Neuron (in vitro differentiated cells): Measurements from ENCODE around the gene GSTM5.
"Not testable (repeated sequence)": the region's sequence is repeated elsewhere in the genome, so short reads cannot be mapped to it uniquely, and the experiment has no call there.

ENCODE experiments used
- H2AFZ ChIP-seq: one replicate; pipeline ENCODE4 v1.6.1; 2013; ENCODE audit warnings: low read depth, mild to moderate bottlenecking, inconsistent platforms, low read length, moderate library complexity
- H3K27me3 ChIP-seq: one replicate; pipeline ENCODE4 v1.6.1; 2013; ENCODE audit warnings: low read length; ENCODE audit not compliant: insufficient read depth
- H3K36me3 ChIP-seq: one replicate; pipeline ENCODE4 v1.6.1; 2013; ENCODE audit warnings: low read length; ENCODE audit not compliant: insufficient read depth
- H3K4me1 ChIP-seq: one replicate; pipeline ENCODE4 v1.6.1; 2013; ENCODE audit warnings: low read length; ENCODE audit not compliant: insufficient read depth
- H3K4me3 ChIP-seq: 2 replicates; pipeline ENCODE4 v1.5.1; 2013; ENCODE audit warnings: mild to moderate bottlenecking, low read length, moderate library complexity
- H3K9me3 ChIP-seq: one replicate; pipeline ENCODE4 v1.6.1; 2013; ENCODE audit warnings: low read length

Gene GSTM5

GRCh38 chr1:109711593-109712320 lies at the start of gene GSTM5:
Gene GSTM5, plus strand, starts transcription at chr1:109712251. Its CDS starts 62 bp downstream, at chr1:109712313.
- H3K4me3 ChIP-seq, H2AFZ ChIP-seq, H3K4me1 ChIP-seq, H3K9me3 ChIP-seq, H3K36me3 ChIP-seq, H3K27me3 ChIP-seq: not testable (repeated sequence)

- Histone ChIP-seq H3K4me3 (no peak overlapping the region), H3K9me3 (no peaks in the 10 kb centered on the region), H2AFZ (no peak overlapping the region), H3K36me3 (peaks cover 7% of the 10 kb centered on the region), H3K4me1 (peaks cover 11% of the 10 kb centered on the region), H3K27me3 (no peaks in the 10 kb centered on the region)
Measured at GRCh38 chr1:109664671-109665070, 47.4 kb upstream of the GSTM5 start.

- Histone ChIP-seq H3K27me3 (no peaks in the 10 kb centered on the region), H3K4me3 (peak within 1 kb of the TSS; percentile 52), H3K36me3 (peaks cover 3% of the 10 kb centered on the region), H3K4me1 (peaks cover 11% of the 10 kb centered on the region), H3K9me3 (no peaks in the 10 kb centered on the region), H2AFZ (peak within 1 kb of the TSS; percentile 65)
Measured at GRCh38 chr1:109667452-109668122, 44.5 kb upstream of the GSTM5 start, which contains the start of gene GSTM2. Gene GSTM2, plus strand, starts transcription at chr1:109668057. Its CDS starts 59 bp downstream, at chr1:109668116.

GRCh38 chr1:109668123-109668775 lies 43.8 kb upstream of the GSTM5 start:
- peaks cover 11% of the 10 kb centered on the region for H3K4me1 ChIP-seq
- peak overlapping the region; percentile 65 for H2AFZ ChIP-seq
- H3K36me3 ChIP-seq: peaks cover 3% of the 10 kb centered on the region
- H3K4me3 ChIP-seq: peak overlapping the region; percentile 52
- no peaks in the 10 kb centered on the region for H3K27me3 ChIP-seq
- H3K9me3 ChIP-seq: no peaks in the 10 kb centered on the region

- no peak overlapping the region for H3K4me3 ChIP-seq
- peaks cover 3% of the 10 kb centered on the region for H3K36me3 ChIP-seq
- H3K27me3 ChIP-seq: no peaks in the 10 kb centered on the region
- peaks cover 11% of the 10 kb centered on the region for H3K4me1 ChIP-seq
- no peak overlapping the region for H2AFZ ChIP-seq
- H3K9me3 ChIP-seq: no peaks in the 10 kb centered on the region
Measured at GRCh38 chr1:109669246-109669948, 42.7 kb upstream of the GSTM5 start.

GRCh38 chr1:109669949-109670302 lies 42.1 kb upstream of the GSTM5 start:
- not testable (repeated sequence) for H3K9me3 ChIP-seq, H3K36me3 ChIP-seq, H3K27me3 ChIP-seq, H2AFZ ChIP-seq, H3K4me3 ChIP-seq
- peaks cover 11% of the 10 kb centered on the region for H3K4me1 ChIP-seq

GRCh38 chr1:109671067-109671466 lies 41.0 kb upstream of the GSTM5 start:
- Histone ChIP-seq H3K36me3 (peaks cover 3% of the 10 kb centered on the region), H3K4me1 (peaks cover 11% of the 10 kb centered on the region), H3K9me3 (no peaks in the 10 kb centered on the region), H3K4me3 (no peak overlapping the region), H3K27me3 (no peaks in the 10 kb centered on the region), H2AFZ (no peak overlapping the region)

GRCh38 chr1:109673861-109674260 lies 38.2 kb upstream of the GSTM5 start:
- not testable (repeated sequence) for H2AFZ ChIP-seq, H3K27me3 ChIP-seq, H3K4me3 ChIP-seq, H3K4me1 ChIP-seq, H3K36me3 ChIP-seq, H3K9me3 ChIP-seq

GRCh38 chr1:109676683-109677381 lies 35.2 kb upstream of the GSTM5 start:
- H3K36me3 ChIP-seq, H3K27me3 ChIP-seq, H2AFZ ChIP-seq, H3K9me3 ChIP-seq, H3K4me1 ChIP-seq, H3K4me3 ChIP-seq: not testable (repeated sequence)

- Histone ChIP-seq H3K4me3 (no peak overlapping the region), H3K36me3 (no peaks in the 10 kb centered on the region), H3K27me3 (no peaks in the 10 kb centered on the region), H3K4me1 (no peaks in the 10 kb centered on the region), H2AFZ (no peak overlapping the region), H3K9me3 (no peaks in the 10 kb centered on the region)
Measured at GRCh38 chr1:109677459-109677858, 34.6 kb upstream of the GSTM5 start.

GRCh38 chr1:109678637-109679036 lies 33.4 kb upstream of the GSTM5 start:
- H3K36me3 ChIP-seq, H3K4me3 ChIP-seq, H3K27me3 ChIP-seq, H2AFZ ChIP-seq, H3K9me3 ChIP-seq, H3K4me1 ChIP-seq: not testable (repeated sequence)

GRCh38 chr1:109684777-109685176 lies 27.3 kb upstream of the GSTM5 start:
- not testable (repeated sequence) for H3K36me3 ChIP-seq, H3K9me3 ChIP-seq, H2AFZ ChIP-seq, H3K27me3 ChIP-seq, H3K4me3 ChIP-seq, H3K4me1 ChIP-seq
